ENCODE results near the gene IFT81.
"Not testable (repeated sequence)": the region's sequence is repeated elsewhere in the genome, so short reads cannot be mapped to it uniquely, and the experiment has no call there.

Gene IFT81

GRCh38 chr12:110124269-110124995, at the start of gene IFT81:
TSS of gene IFT81 (plus strand) at chr12:110124357. CDS start at chr12:110127381, 3,024 bp downstream.
- DNase-seq = peak; percentile 73 to 80

GRCh38 chr12:110075880-110076279, 48.3 kb upstream of the IFT81 start:
- no peak for DNase-seq

- no peak for DNase-seq
Measured at GRCh38 chr12:110077800-110078199, 46.4 kb upstream of the IFT81 start.

- no peak for DNase-seq
Measured at GRCh38 chr12:110079477-110080400, 44.4 kb upstream of the IFT81 start.

- DNase-seq = no peak
Measured at GRCh38 chr12:110080410-110080809, 43.7 kb upstream of the IFT81 start.

- DNase-seq = no peak
Measured at GRCh38 chr12:110084314-110085015, 39.7 kb upstream of the IFT81 start.

GRCh38 chr12:110088216-110088615, 35.9 kb upstream of the IFT81 start:
- not testable (repeated sequence) for DNase-seq

GRCh38 chr12:110088936-110089335, 35.2 kb upstream of the IFT81 start:
- no peak for DNase-seq

- no peak for DNase-seq
Measured at GRCh38 chr12:110090266-110091135, 33.7 kb upstream of the IFT81 start.

- no peak for DNase-seq
Measured at GRCh38 chr12:110091136-110091711, 32.9 kb upstream of the IFT81 start.

- DNase-seq = no peak
Measured at GRCh38 chr12:110093631-110094311, 30.4 kb upstream of the IFT81 start.

GRCh38 chr12:110100315-110100970, 23.7 kb upstream of the IFT81 start:
- peak; percentile 66 to 68 for DNase-seq

GRCh38 chr12:110102255-110102654, 21.9 kb upstream of the IFT81 start:
- peak; percentile 49 to 50 for DNase-seq

- DNase-seq = no peak
Measured at GRCh38 chr12:110104188-110105094, 19.7 kb upstream of the IFT81 start.

GRCh38 chr12:110105159-110105558, 19.0 kb upstream of the IFT81 start:
- no peak for DNase-seq

- DNase-seq = no peak
Measured at GRCh38 chr12:110105986-110106385, 18.2 kb upstream of the IFT81 start.

- DNase-seq = no peak
Measured at GRCh38 chr12:110107369-110108281, 16.5 kb upstream of the IFT81 start.

- DNase-seq = no peak
Measured at GRCh38 chr12:110108309-110109036, 15.7 kb upstream of the IFT81 start.
